NCI-H2171 (cell line): ENCODE data around the gene APC2.
"Not testable (repeated sequence)": the region's sequence is repeated elsewhere in the genome, so short reads cannot be mapped to it uniquely, and the experiment has no call there.

ENCODE experiments used
- DNase-seq: peaks from one replicate; lab custom pipeline; 2025; lab: John Stamatoyannopoulos, UW

Gene APC2

GRCh38 chr19:1430246-1430645 is 19.7 kb upstream of the APC2 start:
- DNase-seq: no peak

DNA sequence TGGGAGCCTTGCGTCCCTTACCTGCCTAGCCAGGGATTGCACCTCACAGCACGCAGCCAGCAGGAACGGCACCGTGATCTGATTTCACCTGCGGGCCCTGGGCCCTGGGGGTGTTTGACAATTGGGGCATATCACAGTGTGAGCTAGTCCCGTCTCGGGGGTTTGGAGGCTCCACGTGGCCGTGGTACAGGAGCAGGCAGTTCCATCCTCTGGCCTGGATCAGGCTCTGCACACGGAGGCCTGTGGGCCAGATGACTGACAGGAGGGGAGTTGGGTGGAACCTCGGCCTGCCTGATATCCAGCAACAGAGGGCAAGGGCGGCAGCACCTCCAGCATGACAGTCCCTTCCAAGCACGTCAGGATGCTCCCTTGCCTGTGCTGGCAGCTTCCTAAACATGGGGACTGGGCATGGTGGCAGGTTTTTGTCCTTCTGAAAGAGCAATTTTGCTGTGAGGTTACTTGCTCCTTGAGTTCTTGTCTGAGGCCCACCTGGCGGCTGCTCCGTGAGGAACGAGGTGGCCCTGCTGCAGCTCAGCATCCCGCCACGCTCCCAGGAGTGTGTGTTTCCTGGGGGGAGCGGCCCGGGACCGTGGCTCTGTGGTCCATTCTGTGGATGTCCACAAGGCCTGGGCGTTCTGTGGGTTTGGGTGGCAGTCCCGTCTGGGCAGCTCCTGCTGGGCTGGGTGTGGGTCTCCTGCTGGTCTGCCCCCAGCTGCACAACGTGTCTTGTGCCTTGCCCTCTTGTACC is 18.0 kb upstream of the APC2 start:
- DNase-seq: no peak

DNA sequence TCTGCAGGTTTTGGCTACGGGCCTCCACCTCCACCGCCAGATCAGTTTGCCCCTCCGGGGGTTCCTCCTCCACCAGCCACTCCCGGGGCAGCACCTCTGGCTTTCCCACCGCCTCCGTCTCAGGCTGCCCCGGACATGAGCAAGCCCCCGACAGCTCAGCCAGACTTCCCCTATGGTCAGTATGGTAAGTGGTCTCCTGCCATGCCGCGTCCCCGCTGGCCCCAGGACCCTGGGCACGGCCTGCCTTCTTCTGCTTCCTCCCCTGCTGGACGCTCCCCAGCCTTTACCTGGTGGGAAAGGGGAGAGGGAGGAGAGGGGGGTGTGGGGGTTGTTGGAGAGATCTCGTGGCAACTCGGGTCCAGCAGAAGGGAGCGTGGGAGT is 17.4 kb upstream of the APC2 start:
- no peak for DNase-seq

DNA sequence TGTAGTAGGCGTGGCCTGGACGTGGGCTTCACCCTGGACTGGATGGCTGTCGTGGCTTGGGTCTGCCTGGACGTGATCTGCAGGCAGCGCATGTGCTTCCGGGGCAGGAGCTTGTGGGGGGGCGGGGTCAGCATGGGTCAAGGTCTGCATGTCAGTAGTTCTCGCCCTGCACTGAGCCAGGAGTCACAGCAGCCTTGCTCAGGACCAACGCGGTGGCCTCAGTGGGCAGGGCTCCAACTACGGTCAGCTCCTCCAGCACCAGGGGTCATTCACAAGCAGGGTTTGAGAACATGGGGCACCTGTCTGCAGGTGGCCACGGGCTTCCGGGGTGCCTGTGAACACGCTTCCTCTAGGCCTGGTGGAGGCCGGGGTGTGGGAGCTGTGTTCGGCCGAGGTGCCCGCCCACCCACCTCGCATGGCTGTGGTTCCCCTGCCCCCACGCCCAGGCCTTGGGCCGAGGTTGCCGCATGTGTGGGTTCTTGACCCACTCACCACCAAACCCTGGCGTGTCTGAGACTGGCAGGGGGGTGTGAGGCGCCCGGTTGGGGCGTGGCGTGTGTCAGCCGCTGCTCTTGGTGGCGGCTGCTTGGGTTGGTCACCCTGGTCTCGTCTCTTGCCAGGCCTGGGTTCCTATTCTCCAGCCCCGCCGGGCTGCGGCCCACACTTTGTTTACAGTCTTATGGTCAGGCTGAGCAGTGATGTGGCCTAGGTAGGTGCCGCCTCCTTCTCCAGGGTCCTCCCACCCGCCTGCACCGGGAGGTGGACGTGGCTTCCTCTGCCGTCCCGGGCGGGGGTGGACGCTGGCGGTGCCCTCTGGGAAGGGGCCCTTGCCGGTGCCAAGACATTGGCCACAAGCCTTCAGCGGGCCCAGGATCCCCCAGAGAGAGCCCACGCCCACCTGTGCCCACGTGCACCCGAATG is 16.5 kb upstream of the APC2 start:
- DNase-seq: no peak

DNA sequence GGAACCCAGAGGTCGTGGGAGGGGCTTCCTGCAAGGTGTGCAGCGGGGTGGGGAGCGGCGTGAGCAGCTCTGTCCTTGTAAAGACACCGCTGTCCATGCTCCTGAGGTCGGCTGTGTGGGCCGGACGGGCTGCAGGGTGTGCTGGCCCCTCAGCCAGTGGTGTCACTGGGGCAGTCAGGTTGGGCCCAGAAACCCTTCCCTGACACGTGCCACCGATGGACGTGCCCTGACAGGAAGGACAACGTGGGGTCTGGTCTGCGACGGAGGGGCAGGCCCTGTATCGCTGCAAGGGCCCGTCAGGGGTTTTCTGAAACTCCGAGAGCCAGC is 15.9 kb upstream of the APC2 start:
- DNase-seq: no peak

DNA sequence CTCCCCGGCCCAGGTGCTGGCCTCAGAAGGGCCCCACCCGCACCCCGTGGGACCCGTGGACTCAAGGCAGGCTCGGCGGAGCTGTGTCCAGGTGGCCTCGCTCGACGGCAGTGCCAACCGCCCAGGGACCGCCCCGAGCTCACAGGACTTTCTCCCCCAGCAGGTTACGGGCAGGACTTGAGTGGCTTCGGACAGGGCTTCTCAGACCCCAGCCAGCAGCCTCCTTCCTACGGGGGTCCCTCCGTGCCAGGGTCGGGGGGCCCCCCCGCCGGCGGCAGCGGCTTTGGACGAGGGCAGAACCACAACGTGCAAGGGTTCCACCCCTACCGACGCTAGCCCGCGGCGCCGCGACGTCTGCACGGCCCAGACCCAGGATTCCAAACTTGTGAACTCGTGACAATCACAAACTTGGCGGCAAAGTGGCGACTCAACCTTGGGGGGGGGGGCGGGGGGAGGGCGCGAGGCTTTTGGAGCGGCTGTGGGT is 15.3 kb upstream of the APC2 start:
- DNase-seq: no peak

GRCh38 chr19:1435378-1435989 is 14.4 kb upstream of the APC2 start:
- DNase-seq: no peak

- no peak for DNase-seq
These were observed 12.3 kb upstream of the APC2 start for GRCh38 chr19:1437609-1438008.

GRCh38 chr19:1438035-1438932 is 11.6 kb upstream of the APC2 start, which contains the start of gene RPS15:
TSS of gene RPS15 (plus strand) at chr19:1438396. CDS start at chr19:1438426, 30 bp downstream.
- DNase-seq: peak; percentile 92

DNA sequence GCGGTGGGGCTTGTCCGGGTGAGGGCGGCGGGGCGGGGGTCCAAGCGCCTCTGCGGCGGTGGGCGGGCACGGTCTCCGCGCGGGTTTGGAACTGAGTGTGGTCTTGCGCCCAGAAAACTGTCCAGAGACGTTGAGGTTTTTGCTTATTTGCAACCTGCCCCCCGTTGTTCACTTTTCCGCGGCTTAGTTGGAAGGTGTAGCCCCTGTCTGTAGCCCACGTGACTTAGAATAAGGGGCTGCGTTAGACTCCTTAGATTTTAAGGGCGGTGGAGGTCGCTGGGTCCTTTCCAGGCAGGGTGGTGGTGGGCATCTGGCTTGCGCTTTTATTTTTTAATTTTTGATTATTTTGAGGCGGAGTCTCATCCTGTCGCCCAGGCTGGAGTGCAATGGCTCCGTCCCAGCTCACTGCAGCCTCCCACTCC is 11.0 kb upstream of the APC2 start:
- DNase-seq: no peak

GRCh38 chr19:1439525-1440417 is 10.2 kb upstream of the APC2 start:
- DNase-seq: not testable (repeated sequence)

GRCh38 chr19:1440418-1440801 is 9.5 kb upstream of the APC2 start:
- no peak for DNase-seq

- DNase-seq: no peak
These were observed 8.9 kb upstream of the APC2 start for GRCh38 chr19:1441022-1441426.

DNA sequence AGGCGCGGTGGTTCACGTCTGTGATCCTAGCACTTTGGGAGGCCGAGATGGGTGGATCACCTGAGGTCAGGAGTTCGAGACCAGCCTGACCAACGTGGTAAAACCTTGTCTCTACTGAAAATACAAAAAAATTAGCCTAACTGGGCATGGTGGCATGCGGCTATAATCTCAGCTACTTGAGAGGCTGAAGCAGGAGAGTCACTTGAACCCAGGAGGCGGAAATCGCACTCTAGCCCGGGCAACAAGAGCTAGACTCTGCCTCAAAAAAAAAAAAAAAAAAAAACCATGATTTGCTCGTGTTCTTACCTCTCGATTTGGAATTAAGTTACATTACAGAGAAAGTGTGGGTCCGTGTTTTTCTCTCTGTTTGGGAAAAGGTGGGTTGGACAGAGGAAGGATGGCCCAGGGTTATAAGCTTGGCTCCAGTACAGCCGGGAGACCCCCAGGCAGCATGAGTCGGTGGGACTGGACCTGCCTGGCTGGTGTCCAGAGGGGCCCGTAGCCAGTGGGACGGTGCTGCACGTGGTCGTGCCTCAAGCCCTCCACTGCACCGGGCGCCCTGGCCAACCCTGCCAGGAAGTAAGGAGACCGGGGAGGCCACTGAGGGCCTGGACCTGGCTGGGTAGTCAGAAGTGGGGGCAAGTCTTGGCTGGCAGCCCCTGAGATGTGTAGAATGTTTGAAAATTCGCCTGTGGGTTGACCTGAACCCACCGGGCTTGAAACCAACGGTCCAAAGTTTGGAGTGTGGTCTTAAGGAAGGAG is 8.1 kb upstream of the APC2 start:
- no peak for DNase-seq

DNA sequence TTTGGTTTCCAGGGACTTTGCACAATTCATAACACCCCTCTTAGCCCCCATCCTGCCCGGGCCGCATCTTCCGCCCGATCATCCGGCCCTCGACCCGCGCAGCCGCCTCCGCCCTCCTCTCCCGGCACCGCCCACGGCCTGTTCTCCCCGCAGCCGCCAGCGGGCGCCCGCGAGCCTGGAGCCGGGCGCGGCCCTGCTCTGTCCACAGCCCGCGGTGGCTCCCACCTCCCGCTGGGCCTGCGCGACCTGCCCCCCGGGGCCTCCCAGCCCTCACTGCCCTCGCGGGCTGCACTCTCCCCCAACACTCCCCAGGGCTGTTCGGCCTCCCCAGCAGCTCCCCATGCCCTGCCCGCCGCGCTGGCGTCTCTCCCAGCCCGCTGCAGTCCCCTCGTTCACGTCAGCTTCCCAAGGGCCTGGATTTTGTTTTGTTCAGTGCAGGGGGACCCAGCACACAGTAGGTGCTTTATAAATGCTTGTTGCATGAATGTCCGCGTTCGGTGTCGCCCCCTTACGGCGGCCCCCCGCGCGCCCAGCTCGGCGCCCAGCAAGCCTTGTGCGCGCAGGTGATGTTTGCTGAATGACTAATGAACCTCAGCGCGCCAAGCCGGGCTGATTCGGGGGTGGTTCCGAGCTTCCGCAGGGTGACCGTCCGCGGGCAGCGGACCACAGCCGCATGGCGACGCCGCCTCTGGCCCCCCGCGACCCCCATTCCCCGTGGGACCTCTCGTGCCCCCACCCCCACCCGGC is 4.6 kb upstream of the APC2 start:
- peak; percentile 59 for DNase-seq

GRCh38 chr19:1445932-1446712 is 3.8 kb upstream of the APC2 start:
- DNase-seq: peak; percentile 50

- no peak for DNase-seq
These were observed 3.0 kb upstream of the APC2 start for GRCh38 chr19:1446713-1447481.

GRCh38 chr19:1447504-1447903 is 2.4 kb upstream of the APC2 start:
- no peak for DNase-seq
